Ovary (tissue), 9 donors: ENCODE data around the gene ZNF319. TPM values are rescaled to one million over a fixed set of nuclear protein-coding genes. Genes with fewer than 3 reads are reported as not detected.

Experiments used
- DNase-seq, 5 donors: peaks; one replicate each; pipeline ENCODE4 v3.0.0-alpha.2; 2019 to 2020
- H3K27ac ChIP-seq, 2 donors: fragments of 200-600 bp; one replicate each; pipeline versions ENCODE4 v1.5.1 to v1.8.0; 2019 to 2022
- H3K27me3 ChIP-seq: fragments of 200-600 bp; one replicate; pipeline ENCODE4 v1.8.0; 2022
- H3K36me3 ChIP-seq: fragments of 200-600 bp; sonication (generic); one replicate; pipeline ENCODE4 v1.5.1; 2019
- H3K4me1 ChIP-seq: one replicate; pipeline ENCODE4 v1.8.1; 2013; ENCODE audit warnings: mild to moderate bottlenecking, moderate library complexity; ENCODE audit not compliant: insufficient read depth
- H3K4me3 ChIP-seq: fragments of 200-600 bp; sonication (generic); one replicate; pipeline ENCODE4 v1.5.1; 2017
- H3K9me3 ChIP-seq, 2 donors: fragments of 200-600 bp in 1 of 2; sonication (generic) in 1 of 2; one replicate each; pipeline versions ENCODE4 v1.5.1 to v1.8.1; 2013 to 2019; ENCODE audit warnings: mild to moderate bottlenecking in 1 of 2, moderate library complexity in 1 of 2
- CTCF ChIP-seq, 3 donors: fragments of 450-650 bp in 2 of 3; fragments of 200-600 bp in 1 of 3; IDR thresholded peaks; one replicate each; pipeline versions ENCODE4 v1.5.1 to v1.8.0; 2016 to 2022; ENCODE audit warnings: antibody characterized with exemption in 3 of 3, mild to moderate bottlenecking in 1 of 3
- EP300 ChIP-seq: sonication (generic); formaldehyde crosslinking; IDR thresholded peaks from one replicate; pipeline ENCODE4 v1.6.1; 2017; ENCODE audit warnings: antibody characterized with exemption
- POLR2A ChIP-seq: fragments of 450-650 bp; IDR thresholded peaks from one replicate; pipeline ENCODE4 v1.6.1; 2017; ENCODE audit warnings: antibody characterized with exemption, mild to moderate bottlenecking, moderate library complexity
- WGBS, 3 donors: extraction: QIAGEN DNeasy Blood & Tissue Kit in 1 of 3; methylation state at CpG; one replicate each; pipeline versions ENCODE4 v1.1.5 to v1.1.7; 2013 to 2017; 5-methylcytosine and 5-hydroxymethylcytosine counted together
- intact Hi-C, 4 donors: fragments of 100-400 bp; cut with DNase I; formaldehyde crosslinking; loops; one replicate each; pipeline versions ENCODE4 v1.11.0 to v1.15.1; 2022 to 2023
- polyA plus RNA-seq, 2 donors: library from polyadenylated mRNA; stranded (reverse); fragments of 200-250 nt in 1 of 2; fragments of 350-450 nt in 1 of 2; fragmentation: Illumina TruSeq in 1 of 2; extraction: RNeasy Lipid Tissue Mini Kit (QIAGEN cat#74804) in 1 of 2; gene quantifications; one replicate each; pipeline ENCODE4 v1.2.3, GENCODE V29; 2013 to 2014
- total RNA-seq, 7 donors: library from RNA; depleted of rRNA in 2 of 7; stranded (reverse); fragments of >200 nt in 2 of 7; fragmentation: NEBNext Ultra II Directional in 3 of 7; extraction: Animal tissue kit (Norgen Biotek cat#: 25700) in 3 of 7; gene quantifications; one replicate each; pipeline versions ENCODE4 v1.1.0 to v1.2.4, GENCODE V29; 2016 to 2023
- donor health status: DM: no; HTN: no; CAD: no; lungs with moderate emphysema.
- donor health status: DM: no; HTN: no; CAD: no.
- donor health status: Bipolar disorder and iron deficiency.
- donor health status: DM: yes; HTN: yes; CAD: no.
- donor health status: DM: no; HTN: no; CAD: no.
- donor health status: DM: yes; HTN: yes; CAD: no.

Gene ZNF319
- total and polyA plus RNA-seq, 9 donors = 5.6 to 17.8 (median 12.9) TPM

GRCh38 chr16:57962046-57962445 lies 38.4 kb downstream of the ZNF319 start:
- H3K36me3 ChIP-seq = no peaks in the 10 kb centered on the region
- 56 to 61% (median 58%) methylated on average over 5 of the region's 5 CpGs for WGBS, 3 donors

GRCh38 chr16:57961538-57961937 lies 38.9 kb downstream of the ZNF319 start:
- WGBS, 3 donors = 49 to 59% (median 55%) methylated on average over 2 of the region's 2 CpGs
- intact Hi-C loops = no loop called here
- no peak for TF ChIP-seq CTCF (IDR thresholded peaks at IDR 0.05)
- no peak for TF ChIP-seq POLR2A
- no peak for TF ChIP-seq EP300

More at GRCh38 chr16:57962046-57962445, 38.4 kb downstream of the ZNF319 start:
- no peaks in the 10 kb centered on the region for H3K9me3 ChIP-seq
- no peak overlapping the region for H3K4me3 ChIP-seq
- no peak overlapping the region for H3K27ac ChIP-seq
- intact Hi-C loops = no loop called here
- no peak for TF ChIP-seq POLR2A
- no peak for TF ChIP-seq CTCF (IDR thresholded peaks at IDR 0.05)
- no peak for TF ChIP-seq EP300
- DNase-seq = no peak
- no peaks in the 10 kb centered on the region for H3K4me1 ChIP-seq
- H3K27me3 ChIP-seq = no peaks in the 10 kb centered on the region

GRCh38 chr16:57960826-57961472 lies 39.5 kb downstream of the ZNF319 start:
- intact Hi-C loops = no loop called here
- WGBS, 3 donors = 88 to 92% (median 90%) methylated on average over 4 to 7 of the region's 7 CpGs
- no peak overlapping the region for H3K4me3 ChIP-seq
- no peak for TF ChIP-seq EP300
- no peak for TF ChIP-seq POLR2A
- no peak for TF ChIP-seq CTCF (IDR thresholded peaks at IDR 0.05)
- H3K27ac ChIP-seq = no peak overlapping the region
- H3K4me1 ChIP-seq = no peaks in the 10 kb centered on the region
- H3K27me3 ChIP-seq = no peaks in the 10 kb centered on the region
- no peak for DNase-seq
- no peaks in the 10 kb centered on the region for H3K36me3 ChIP-seq
- H3K9me3 ChIP-seq = no peaks in the 10 kb centered on the region

More at GRCh38 chr16:57961538-57961937, 38.9 kb downstream of the ZNF319 start:
- Histone ChIP-seq H3K4me1 (no peaks in the 10 kb centered on the region), H3K27ac (no peak overlapping the region), H3K36me3 (no peaks in the 10 kb centered on the region), H3K9me3 (no peaks in the 10 kb centered on the region), H3K27me3 (no peaks in the 10 kb centered on the region), H3K4me3 (no peak overlapping the region)
- DNase-seq = no peak

GRCh38 chr16:57960310-57960709 lies 40.2 kb downstream of the ZNF319 start:
- 77 to 78% (median 78%) methylated on average over 8 to 10 of the region's 10 CpGs for WGBS, 3 donors
- TF ChIP-seq CTCF (IDR thresholded peaks at IDR 0.05) (no peak), EP300 (no peak), POLR2A (no peak)
- no peaks in the 10 kb centered on the region for H3K4me1 ChIP-seq
- H3K4me3 ChIP-seq = no peak overlapping the region
- no peak for DNase-seq
- no peaks in the 10 kb centered on the region for H3K9me3 ChIP-seq
- no peaks in the 10 kb centered on the region for H3K36me3 ChIP-seq
- no peak overlapping the region for H3K27ac ChIP-seq
- H3K27me3 ChIP-seq = no peaks in the 10 kb centered on the region
- intact Hi-C loops = no loop called here
